Ishikawa (cell line): ENCODE data around the gene NUDC.

ENCODE experiments used
- CEBPB ChIP-seq: IDR thresholded peaks from 2 replicates; pipeline ENCODE4 v1.6.1; 2012
- CREB1 ChIP-seq: IDR thresholded peaks from 2 replicates; pipeline ENCODE4 v1.6.1; 2012; ENCODE audit warnings: low read depth
- EGR1 ChIP-seq: IDR thresholded peaks from 2 replicates; pipeline ENCODE4 v1.6.1; 2012
- EP300 ChIP-seq: IDR thresholded peaks from 2 replicates; pipeline ENCODE4 v1.6.1; 2012; ENCODE audit warnings: borderline replicate concordance
- FOXM1 ChIP-seq: IDR thresholded peaks from 2 replicates; pipeline ENCODE4 v1.6.1; 2012; ENCODE audit warnings: low read depth, borderline replicate concordance
- NFIC ChIP-seq: IDR thresholded peaks from 2 replicates; pipeline ENCODE4 v1.6.1; 2012
- RAD21 ChIP-seq: IDR thresholded peaks from 2 replicates; pipeline ENCODE4 v1.6.1; 2012; ENCODE audit warnings: low read depth
- TAF1 ChIP-seq: IDR thresholded peaks from 2 replicates; pipeline ENCODE4 v1.6.1; 2012; ENCODE audit warnings: low read depth, mild to moderate bottlenecking
- TCF12 ChIP-seq: IDR thresholded peaks from 2 replicates; pipeline ENCODE4 v1.6.1; 2012; ENCODE audit warnings: low read depth
- TEAD4 ChIP-seq: IDR thresholded peaks from 2 replicates; pipeline ENCODE4 v1.6.1; 2012
- YY1 ChIP-seq: IDR thresholded peaks from 2 replicates; pipeline ENCODE4 v1.6.1; 2012; ENCODE audit warnings: low read depth
- ZBTB7A ChIP-seq: IDR thresholded peaks from 2 replicates; pipeline ENCODE4 v1.6.1; 2012; ENCODE audit warnings: low read depth
- TF ChIP-seq, protein P1 (sequence below): IDR thresholded peaks from 2 replicates; pipeline ENCODE4 v1.6.1; 2012; ENCODE audit warnings: low read depth, mild to moderate bottlenecking
- TF ChIP-seq, protein P2 (sequence below): IDR thresholded peaks from 2 replicates; pipeline ENCODE4 v1.6.1; 2012
- TF ChIP-seq, protein P3 (sequence below): IDR thresholded peaks from 2 replicates; pipeline ENCODE4 v1.6.1; 2012

The NUDC gene

DNA sequence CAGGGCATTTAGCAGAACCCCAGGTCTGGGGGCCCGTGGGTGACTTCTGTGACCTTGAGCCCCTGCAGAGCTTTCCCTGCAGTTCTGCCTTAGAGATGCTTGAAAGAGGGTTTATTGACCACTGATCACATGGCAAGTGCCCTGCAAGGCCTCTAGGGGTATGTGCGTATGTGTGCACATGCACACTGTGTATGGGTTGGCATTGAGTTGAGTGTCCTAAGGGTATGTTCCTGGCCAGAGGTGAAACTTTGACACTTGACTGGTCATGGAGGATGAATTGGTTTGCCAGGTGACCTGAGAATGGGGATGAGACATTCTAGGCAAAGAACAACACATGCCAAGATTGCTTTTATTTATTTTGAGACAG lies 17.1 kb downstream of the NUDC start:
- TF ChIP-seq RAD21: no peak
- no peak for TF ChIP-seq NFIC
- TF ChIP-seq YY1: no peak
- TF ChIP-seq CEBPB: no peak
- TF ChIP-seq TAF1: no peak
- TF ChIP-seq, protein P1, sequence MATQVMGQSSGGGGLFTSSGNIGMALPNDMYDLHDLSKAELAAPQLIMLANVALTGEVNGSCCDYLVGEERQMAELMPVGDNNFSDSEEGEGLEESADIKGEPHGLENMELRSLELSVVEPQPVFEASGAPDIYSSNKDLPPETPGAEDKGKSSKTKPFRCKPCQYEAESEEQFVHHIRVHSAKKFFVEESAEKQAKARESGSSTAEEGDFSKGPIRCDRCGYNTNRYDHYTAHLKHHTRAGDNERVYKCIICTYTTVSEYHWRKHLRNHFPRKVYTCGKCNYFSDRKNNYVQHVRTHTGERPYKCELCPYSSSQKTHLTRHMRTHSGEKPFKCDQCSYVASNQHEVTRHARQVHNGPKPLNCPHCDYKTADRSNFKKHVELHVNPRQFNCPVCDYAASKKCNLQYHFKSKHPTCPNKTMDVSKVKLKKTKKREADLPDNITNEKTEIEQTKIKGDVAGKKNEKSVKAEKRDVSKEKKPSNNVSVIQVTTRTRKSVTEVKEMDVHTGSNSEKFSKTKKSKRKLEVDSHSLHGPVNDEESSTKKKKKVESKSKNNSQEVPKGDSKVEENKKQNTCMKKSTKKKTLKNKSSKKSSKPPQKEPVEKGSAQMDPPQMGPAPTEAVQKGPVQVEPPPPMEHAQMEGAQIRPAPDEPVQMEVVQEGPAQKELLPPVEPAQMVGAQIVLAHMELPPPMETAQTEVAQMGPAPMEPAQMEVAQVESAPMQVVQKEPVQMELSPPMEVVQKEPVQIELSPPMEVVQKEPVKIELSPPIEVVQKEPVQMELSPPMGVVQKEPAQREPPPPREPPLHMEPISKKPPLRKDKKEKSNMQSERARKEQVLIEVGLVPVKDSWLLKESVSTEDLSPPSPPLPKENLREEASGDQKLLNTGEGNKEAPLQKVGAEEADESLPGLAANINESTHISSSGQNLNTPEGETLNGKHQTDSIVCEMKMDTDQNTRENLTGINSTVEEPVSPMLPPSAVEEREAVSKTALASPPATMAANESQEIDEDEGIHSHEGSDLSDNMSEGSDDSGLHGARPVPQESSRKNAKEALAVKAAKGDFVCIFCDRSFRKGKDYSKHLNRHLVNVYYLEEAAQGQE: no peak
- no peak for TF ChIP-seq TEAD4
- no peak for TF ChIP-seq EGR1
- TF ChIP-seq FOXM1: no peak
- no peak for TF ChIP-seq ZBTB7A

DNA sequence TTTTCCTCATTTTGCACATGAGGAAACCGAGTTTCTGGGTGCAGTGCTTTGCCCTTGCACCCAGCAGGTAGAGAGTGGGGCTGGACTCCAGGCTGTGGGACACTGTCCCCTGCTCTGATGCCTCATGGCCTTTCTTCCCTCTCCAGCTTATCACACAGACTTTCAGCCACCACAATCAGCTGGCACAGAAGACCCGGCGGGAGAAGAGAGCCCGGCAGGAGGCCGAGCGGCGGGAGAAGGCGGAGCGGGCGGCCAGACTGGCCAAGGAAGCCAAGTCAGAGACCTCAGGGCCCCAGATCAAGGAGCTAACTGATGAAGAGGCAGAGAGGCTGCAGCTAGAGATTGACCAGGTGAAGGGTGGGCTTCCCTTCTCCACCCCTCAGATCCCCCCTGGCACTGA lies 19.8 kb downstream of the NUDC start:
- TF ChIP-seq TAF1 (no peak), CREB1 (no peak), NFIC (no peak), RAD21 (no peak), EGR1 (no peak), EP300 (no peak)
- TF ChIP-seq, protein P2, sequence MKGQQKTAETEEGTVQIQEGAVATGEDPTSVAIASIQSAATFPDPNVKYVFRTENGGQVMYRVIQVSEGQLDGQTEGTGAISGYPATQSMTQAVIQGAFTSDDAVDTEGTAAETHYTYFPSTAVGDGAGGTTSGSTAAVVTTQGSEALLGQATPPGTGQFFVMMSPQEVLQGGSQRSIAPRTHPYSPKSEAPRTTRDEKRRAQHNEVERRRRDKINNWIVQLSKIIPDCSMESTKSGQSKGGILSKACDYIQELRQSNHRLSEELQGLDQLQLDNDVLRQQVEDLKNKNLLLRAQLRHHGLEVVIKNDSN: no peak
- TF ChIP-seq, protein P3, sequence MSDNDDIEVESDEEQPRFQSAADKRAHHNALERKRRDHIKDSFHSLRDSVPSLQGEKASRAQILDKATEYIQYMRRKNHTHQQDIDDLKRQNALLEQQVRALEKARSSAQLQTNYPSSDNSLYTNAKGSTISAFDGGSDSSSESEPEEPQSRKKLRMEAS: no peak

DNA sequence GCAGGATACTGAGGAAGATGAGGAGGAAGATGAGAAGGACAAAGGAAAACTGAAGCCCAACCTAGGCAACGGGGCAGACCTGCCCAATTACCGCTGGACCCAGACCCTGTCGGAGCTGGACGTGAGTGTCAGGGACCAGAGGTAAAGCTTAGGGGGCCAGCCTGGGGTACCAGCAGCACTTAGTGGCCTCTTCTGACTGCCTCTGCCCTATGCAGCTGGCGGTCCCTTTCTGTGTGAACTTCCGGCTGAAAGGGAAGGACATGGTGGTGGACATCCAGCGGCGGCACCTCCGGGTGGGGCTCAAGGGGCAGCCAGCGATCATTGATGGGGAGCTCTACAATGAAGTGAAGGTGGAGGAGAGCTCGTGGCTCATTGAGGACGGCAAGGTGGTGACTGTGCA lies 21.1 kb downstream of the NUDC start:
- TF ChIP-seq YY1: no peak
- no peak for TF ChIP-seq RAD21
- TF ChIP-seq CREB1: no peak
- TF ChIP-seq EP300: no peak
- TF ChIP-seq TCF12: no peak
- TF ChIP-seq, protein P2: no peak
- TF ChIP-seq NFIC: no peak
- TF ChIP-seq TAF1: no peak

DNA sequence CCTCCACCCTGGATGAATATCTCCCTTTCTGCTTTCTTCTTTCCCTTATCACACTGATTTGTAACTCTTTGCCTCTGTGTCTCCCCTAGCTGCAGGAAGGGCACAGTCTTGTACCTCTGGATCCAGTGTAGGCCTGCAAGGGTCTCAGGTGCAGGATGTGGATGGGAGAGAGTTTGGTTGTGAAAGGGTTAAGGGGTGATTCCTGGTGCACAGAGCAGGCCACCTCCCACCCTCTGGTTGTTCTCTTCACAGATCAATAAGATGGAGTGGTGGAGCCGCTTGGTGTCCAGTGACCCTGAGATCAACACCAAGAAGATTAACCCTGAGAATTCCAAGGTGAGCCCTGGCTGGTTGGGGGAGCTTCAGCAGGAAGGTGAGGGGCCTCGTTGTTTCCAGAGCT lies 23.6 kb downstream of the NUDC start:
- TF ChIP-seq CREB1 (no peak), ZBTB7A (no peak), CEBPB (no peak), YY1 (no peak), EGR1 (no peak), TEAD4 (no peak), FOXM1 (no peak), NFIC (no peak), RAD21 (no peak), TAF1 (no peak), TCF12 (no peak), EP300 (no peak)
- TF ChIP-seq, protein P2: no peak
- TF ChIP-seq, protein P1: no peak
- TF ChIP-seq, protein P3: no peak

DNA sequence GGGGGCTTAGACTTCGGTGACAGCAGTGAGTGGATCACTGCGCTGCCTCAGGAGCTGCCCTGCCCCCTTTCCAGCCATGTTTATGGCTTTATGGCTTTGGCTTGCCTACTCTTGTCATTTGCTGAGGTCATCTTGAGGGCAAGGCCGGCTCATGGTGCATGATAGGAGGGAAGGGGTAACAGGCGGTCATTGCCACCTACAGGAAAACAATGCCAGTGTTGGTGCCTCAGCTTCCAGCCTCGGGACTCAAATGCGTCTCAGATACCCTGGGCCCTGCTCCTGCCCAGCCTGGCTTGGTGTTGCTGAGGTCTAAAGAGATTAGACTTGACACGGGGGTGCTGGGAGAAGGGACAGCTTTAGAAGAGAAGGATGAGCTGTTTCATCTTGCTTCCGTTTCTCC lies 24.2 kb downstream of the NUDC start:
- no peak for TF ChIP-seq ZBTB7A
- no peak for TF ChIP-seq YY1

DNA sequence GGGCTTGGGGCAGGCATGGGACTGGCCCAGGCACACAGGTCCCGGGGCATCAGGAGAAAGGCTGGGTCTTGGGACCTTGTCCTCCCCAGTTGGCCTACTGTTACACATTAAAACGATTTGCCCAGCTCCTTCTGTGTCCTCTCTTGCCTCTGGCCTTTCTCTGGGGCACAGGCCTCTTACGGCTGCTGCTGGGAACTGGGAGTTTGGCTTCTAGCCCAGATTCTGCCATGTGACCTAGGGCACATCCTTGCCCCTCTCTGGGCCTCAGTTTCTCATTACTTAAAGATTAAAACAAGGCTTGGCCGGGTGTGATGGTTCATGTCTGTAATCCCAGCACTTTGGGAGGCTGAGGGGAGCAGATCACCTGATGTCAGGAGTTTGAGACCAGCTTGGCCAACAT lies 24.7 kb downstream of the NUDC start:
- no peak for TF ChIP-seq TEAD4
- TF ChIP-seq TCF12: no peak
- TF ChIP-seq ZBTB7A: no peak
- TF ChIP-seq, protein P1: no peak
- no peak for TF ChIP-seq EGR1
- TF ChIP-seq, protein P2: peak; percentile 54; the same call in 1 of the 2 replicates
- no peak for TF ChIP-seq RAD21
- no peak for TF ChIP-seq YY1
